PFSK-1 (cell line): ENCODE results near the gene MED15.

Experiments used
- POLR2AphosphoS5 ChIP-seq: IDR thresholded peaks from 2 replicates; pipeline ENCODE4 v1.6.1; 2012; ENCODE audit warnings: low read depth, mild to moderate bottlenecking, control low read depth, low read length, moderate library complexity
- TAF1 ChIP-seq: IDR thresholded peaks from 2 replicates; pipeline ENCODE4 v1.6.1; 2012; ENCODE audit warnings: low read length, control low read depth, borderline replicate concordance; ENCODE audit not compliant: insufficient read depth

DNA sequence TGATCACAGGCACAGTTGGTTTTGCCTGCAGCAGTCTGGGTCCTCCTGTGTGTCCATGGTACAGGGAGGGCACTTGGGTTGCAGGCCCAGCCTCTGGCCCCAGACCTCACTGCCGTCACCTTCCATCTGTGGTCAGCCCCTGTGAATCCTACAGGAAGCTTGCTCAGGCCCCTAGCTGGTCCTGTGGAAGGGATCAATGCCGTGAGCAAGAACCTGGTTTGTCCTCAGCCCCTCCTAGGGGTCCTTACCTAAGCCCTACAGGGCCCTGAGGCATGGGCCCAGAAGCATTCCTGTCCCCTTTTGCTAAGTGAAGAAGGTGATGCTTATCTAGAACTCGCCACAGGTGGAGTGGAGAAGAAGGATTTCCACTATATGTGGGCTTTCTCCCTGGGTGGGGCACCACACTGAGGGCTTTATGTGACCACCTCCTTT lies 29.9 kb downstream of the MED15 start:
- TF ChIP-seq POLR2AphosphoS5: no peak
- TF ChIP-seq TAF1: no peak
